Measurements from ENCODE around the gene C12orf43. TPM values are rescaled to one million over a fixed set of nuclear protein-coding genes. Genes with fewer than 3 reads are reported as not detected.
"Not testable (repeated sequence)": the region's sequence is repeated elsewhere in the genome, so short reads cannot be mapped to it uniquely, and the experiment has no call there.

Gene C12orf43
- total RNA-seq: 10 to 100 TPM; 12.2 to 19.6 (median 16.0) TPM

- Histone ChIP-seq H3K36me3 (peaks cover 0 to 18% (median 11%) of the 10 kb centered on the region in 4 donors), H3K9me3 (no peaks in the 10 kb centered on the region), H3K27me3 (no peaks in the 10 kb centered on the region), H3K27ac (peak within 1 kb of the TSS; percentile 78 to 84 (median 81)), H3K4me3 (peak within 1 kb of the TSS; percentile 81 to 99 (median 88)), H3K4me1 (peaks cover 7 to 9% (median 8%) of the 10 kb centered on the region in 4 donors)
- DNase-seq (peak; percentile 90 to 93), ATAC-seq (ENCODE audit: low FRiP score in 2 of 2) (peak; percentile 94 to 99)
- TF ChIP-seq POLR2AphosphoS5 (IDR thresholded peaks at IDR 0.05) (peak; percentile 79 to 87), POLR2A (IDR thresholded peaks at IDR 0.05) (peak in 1 of 4 donors; percentile 59), EP300 (IDR thresholded peaks at IDR 0.05) (no peak), CTCF (IDR thresholded peaks at IDR 0.05) (peak in 1 of 6 experiments; percentile 23)
- 1 to 2% methylated on average over 21 to 34 of the region's 34 CpGs for WGBS, 2 donors
These were observed at the start of gene C12orf43 for GRCh38 chr12:121015825-121016766. TSS of gene C12orf43 (minus strand) at chr12:121016487. CDS start at chr12:121016474, 13 bp downstream.

- TF ChIP-seq EP300 (IDR thresholded peaks at IDR 0.05): no peak
- TF ChIP-seq POLR2AphosphoS5 (IDR thresholded peaks at IDR 0.05): no peak
- TF ChIP-seq POLR2A (IDR thresholded peaks at IDR 0.05): no peak
- TF ChIP-seq CTCF (IDR thresholded peaks at IDR 0.05): no peak
- WGBS, 2 donors: 58 to 67% methylated on average over 2 of the region's 2 CpGs
- no peak for ATAC-seq (ENCODE audit: low FRiP score in 2 of 2)
- Histone ChIP-seq H3K27me3 (no peaks in the 10 kb centered on the region), H3K36me3 (no peaks in the 10 kb centered on the region), H3K9me3 (no peaks in the 10 kb centered on the region), H3K4me3 (no peak overlapping the region), H3K4me1 (peaks cover under 1 to 6% (median 4%) of the 10 kb centered on the region in 4 donors), H3K27ac (no peak overlapping the region)
- DNase-seq: no peak
These were observed 49.1 kb upstream of the C12orf43 start for GRCh38 chr12:121065345-121065744.

GRCh38 chr12:121064586-121064985 is 48.3 kb upstream of the C12orf43 start:
- DNase-seq; ATAC-seq (ENCODE audit: low FRiP score in 2 of 2): not testable (repeated sequence)

GRCh38 chr12:121064116-121064515 is 47.8 kb upstream of the C12orf43 start:
- no peaks in the 10 kb centered on the region for H3K27me3 ChIP-seq
- 88 to 96% methylated on average over 1 of the region's 1 CpG for WGBS, 2 donors
- no peaks in the 10 kb centered on the region for H3K9me3 ChIP-seq
- no peak overlapping the region for H3K4me3 ChIP-seq
- TF ChIP-seq POLR2A (IDR thresholded peaks at IDR 0.05) (no peak), CTCF (IDR thresholded peaks at IDR 0.05) (no peak), POLR2AphosphoS5 (IDR thresholded peaks at IDR 0.05) (no peak), EP300 (IDR thresholded peaks at IDR 0.05) (no peak)
- DNase-seq (no peak), ATAC-seq (ENCODE audit: low FRiP score in 2 of 2) (no peak)
- no peaks in the 10 kb centered on the region for H3K36me3 ChIP-seq
- no peak overlapping the region for H3K27ac ChIP-seq
- H3K4me1 ChIP-seq: peaks cover 8 to 14% (median 9%) of the 10 kb centered on the region in 4 donors

More at GRCh38 chr12:121064586-121064985, 48.3 kb upstream of the C12orf43 start:
- H3K4me1 ChIP-seq: peaks cover 8 to 13% (median 9%) of the 10 kb centered on the region in 4 donors
- H3K27me3 ChIP-seq, H3K36me3 ChIP-seq, H3K9me3 ChIP-seq, H3K27ac ChIP-seq, H3K4me3 ChIP-seq: not testable (repeated sequence)
- 92 to 94% methylated on average over 12 of the region's 12 CpGs for WGBS, 2 donors

- ATAC-seq (ENCODE audit: low FRiP score in 2 of 2) (no peak), DNase-seq (no peak)
- H3K9me3 ChIP-seq: no peaks in the 10 kb centered on the region
- H3K27ac ChIP-seq: no peak overlapping the region
- 92 to 96% methylated on average over 11 of the region's 11 CpGs for WGBS, 2 donors
- H3K36me3 ChIP-seq: no peaks in the 10 kb centered on the region
- TF ChIP-seq POLR2AphosphoS5 (IDR thresholded peaks at IDR 0.05): no peak
- H3K4me3 ChIP-seq: no peak overlapping the region
- H3K4me1 ChIP-seq: peaks cover 8 to 14% (median 9%) of the 10 kb centered on the region in 4 donors
- no peaks in the 10 kb centered on the region for H3K27me3 ChIP-seq
These were observed 46.2 kb upstream of the C12orf43 start for GRCh38 chr12:121062391-121063045.

Measured in upper lobe of left lung (tissue), 6 donors.